ENCODE data around the gene TMEM33. TPM values are rescaled to one million over a fixed set of nuclear protein-coding genes. Genes with fewer than 3 reads are reported as not detected.
"Not testable (repeated sequence)": the region's sequence is repeated elsewhere in the genome, so short reads cannot be mapped to it uniquely, and the experiment has no call there.

Gene TMEM33
- total and polyA plus RNA-seq, 3 donors from 2014 or later, result 26.6 to 47.0 (median 42.1) TPM

DNA sequence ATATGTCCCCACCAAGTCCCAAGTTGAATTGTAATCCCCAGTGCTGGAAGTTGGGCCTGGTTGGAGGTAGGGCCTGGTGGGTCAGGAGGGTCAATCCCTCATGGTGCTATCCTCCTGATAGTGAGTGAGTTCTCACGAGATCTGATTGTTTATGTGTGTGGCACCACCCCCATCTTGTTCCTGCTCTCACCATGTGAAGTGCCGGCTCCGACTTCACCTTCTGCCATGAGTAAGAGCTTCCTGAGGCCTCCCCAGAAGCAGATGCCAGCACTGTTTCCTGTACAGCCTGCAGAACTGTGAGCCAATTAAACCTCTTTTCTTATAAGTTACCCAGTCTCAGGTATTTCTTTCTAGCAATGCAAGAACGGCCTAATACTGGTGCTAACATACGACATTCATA is 22.7 kb upstream of the TMEM33 start:
- DNase-seq, result no peak
- 83 to 85% methylated on average over 5 of the region's 5 CpGs for WGBS, 2 donors
- H3K4me1 ChIP-seq, result no peaks in the 10 kb centered on the region
- H3K9me3 ChIP-seq, result no peaks in the 10 kb centered on the region
- no peak overlapping the region for H3K27ac ChIP-seq
- H3K4me3 ChIP-seq, result no peak overlapping the region
- no peaks in the 10 kb centered on the region for H3K36me3 ChIP-seq (ENCODE audit: low read depth, missing control alignments)
- TF ChIP-seq, protein P1, sequence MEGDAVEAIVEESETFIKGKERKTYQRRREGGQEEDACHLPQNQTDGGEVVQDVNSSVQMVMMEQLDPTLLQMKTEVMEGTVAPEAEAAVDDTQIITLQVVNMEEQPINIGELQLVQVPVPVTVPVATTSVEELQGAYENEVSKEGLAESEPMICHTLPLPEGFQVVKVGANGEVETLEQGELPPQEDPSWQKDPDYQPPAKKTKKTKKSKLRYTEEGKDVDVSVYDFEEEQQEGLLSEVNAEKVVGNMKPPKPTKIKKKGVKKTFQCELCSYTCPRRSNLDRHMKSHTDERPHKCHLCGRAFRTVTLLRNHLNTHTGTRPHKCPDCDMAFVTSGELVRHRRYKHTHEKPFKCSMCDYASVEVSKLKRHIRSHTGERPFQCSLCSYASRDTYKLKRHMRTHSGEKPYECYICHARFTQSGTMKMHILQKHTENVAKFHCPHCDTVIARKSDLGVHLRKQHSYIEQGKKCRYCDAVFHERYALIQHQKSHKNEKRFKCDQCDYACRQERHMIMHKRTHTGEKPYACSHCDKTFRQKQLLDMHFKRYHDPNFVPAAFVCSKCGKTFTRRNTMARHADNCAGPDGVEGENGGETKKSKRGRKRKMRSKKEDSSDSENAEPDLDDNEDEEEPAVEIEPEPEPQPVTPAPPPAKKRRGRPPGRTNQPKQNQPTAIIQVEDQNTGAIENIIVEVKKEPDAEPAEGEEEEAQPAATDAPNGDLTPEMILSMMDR (IDR thresholded peaks at IDR 0.05), result no peak
- TF ChIP-seq POLR2A (IDR thresholded peaks at IDR 0.05), result no peak
- intact Hi-C loops (cut with DNase I; ENCODE audit: low total_unique reads), result no loop called here
- no peaks in the 10 kb centered on the region for H3K27me3 ChIP-seq

DNA sequence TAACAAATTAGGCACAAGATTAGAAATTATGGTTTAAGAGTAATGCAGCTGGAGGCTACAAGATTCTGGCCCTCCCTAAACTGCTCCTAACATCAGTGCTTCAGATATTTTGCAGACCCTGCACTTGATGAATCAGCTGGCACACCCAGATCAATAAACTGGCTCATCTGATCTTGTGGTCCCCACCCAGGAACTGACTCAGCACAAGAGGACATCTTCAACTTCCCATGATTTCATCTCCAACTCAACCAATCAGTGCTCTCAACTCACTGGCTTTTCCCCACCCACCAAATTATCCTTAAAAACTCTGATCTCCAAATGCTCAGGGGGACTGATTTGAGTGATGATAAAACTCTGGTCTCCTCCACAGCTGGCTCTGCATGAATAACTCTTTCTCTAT is 21.7 kb upstream of the TMEM33 start:
- no peaks in the 10 kb centered on the region for H3K27me3 ChIP-seq
- TF ChIP-seq, protein P1 (IDR thresholded peaks at IDR 0.05), result no peak
- TF ChIP-seq POLR2A (IDR thresholded peaks at IDR 0.05), result no peak

DNA sequence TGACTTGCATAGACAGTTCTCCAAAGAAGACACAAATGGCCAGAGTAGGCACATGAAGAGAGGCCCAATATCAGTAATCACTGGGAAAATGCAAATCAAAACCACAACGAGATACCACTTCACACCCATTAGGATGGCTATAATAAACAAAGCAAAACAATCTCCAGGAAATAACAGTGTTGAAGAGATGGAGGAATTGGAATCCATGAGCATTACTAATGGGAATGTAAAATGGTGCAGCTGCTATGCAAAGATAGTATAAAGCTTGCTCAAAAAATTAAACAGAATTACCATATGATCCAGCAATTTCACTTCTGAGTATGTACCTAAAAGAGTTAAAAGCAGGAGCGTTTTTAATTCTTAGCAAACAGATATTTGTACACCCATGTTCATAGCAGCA is 17.0 kb upstream of the TMEM33 start:
- intact Hi-C loops (cut with DNase I; ENCODE audit: low total_unique reads), result no loop called here
- no peak overlapping the region for H3K4me3 ChIP-seq
- no peaks in the 10 kb centered on the region for H3K36me3 ChIP-seq (ENCODE audit: low read depth, missing control alignments)
- no peak overlapping the region for H3K27ac ChIP-seq
- H3K27me3 ChIP-seq, result no peaks in the 10 kb centered on the region
- H3K4me1 ChIP-seq, result no peaks in the 10 kb centered on the region
- no peak for DNase-seq
- TF ChIP-seq, protein P1 (IDR thresholded peaks at IDR 0.05), result no peak
- 75 to 76% methylated on average over 2 of the region's 2 CpGs for WGBS, 2 donors
- no peaks in the 10 kb centered on the region for H3K9me3 ChIP-seq

More for the DNA sequence above, 21.7 kb upstream of the TMEM33 start:
- no peak overlapping the region for H3K27ac ChIP-seq
- no peak overlapping the region for H3K4me3 ChIP-seq
- no peaks in the 10 kb centered on the region for H3K4me1 ChIP-seq
- H3K36me3 ChIP-seq (ENCODE audit: low read depth, missing control alignments), result no peaks in the 10 kb centered on the region
- intact Hi-C loops (cut with DNase I; ENCODE audit: low total_unique reads), result no loop called here
- no peak for DNase-seq
- no peaks in the 10 kb centered on the region for H3K9me3 ChIP-seq

DNA sequence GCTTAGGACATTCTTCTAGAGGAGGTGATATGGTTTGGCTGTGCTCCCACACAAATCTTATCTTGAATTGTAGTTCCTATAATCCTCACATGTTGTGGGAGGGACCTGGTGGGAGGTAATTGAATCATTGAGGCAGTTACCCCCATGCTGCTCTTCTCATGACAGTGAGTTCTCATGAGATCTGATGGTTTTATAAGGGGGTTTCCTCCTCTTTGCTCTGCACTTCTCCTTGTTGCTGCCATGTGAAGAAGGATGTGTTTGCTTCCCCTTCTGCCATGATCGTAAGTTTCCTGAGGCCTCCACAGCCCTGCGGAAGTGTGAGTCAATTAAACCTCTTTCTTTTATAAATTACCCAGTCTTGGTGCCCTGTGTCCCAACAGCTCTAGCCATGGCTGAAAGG is 14.8 kb upstream of the TMEM33 start:
- H3K4me1 ChIP-seq; H3K36me3 ChIP-seq (ENCODE audit: low read depth, missing control alignments); H3K27me3 ChIP-seq; intact Hi-C loops (cut with DNase I; ENCODE audit: low total_unique reads); H3K9me3 ChIP-seq; DNase-seq; H3K27ac ChIP-seq; H3K4me3 ChIP-seq: not testable (repeated sequence)
- 88 to 95% methylated on average over 2 of the region's 2 CpGs for WGBS, 2 donors

DNA sequence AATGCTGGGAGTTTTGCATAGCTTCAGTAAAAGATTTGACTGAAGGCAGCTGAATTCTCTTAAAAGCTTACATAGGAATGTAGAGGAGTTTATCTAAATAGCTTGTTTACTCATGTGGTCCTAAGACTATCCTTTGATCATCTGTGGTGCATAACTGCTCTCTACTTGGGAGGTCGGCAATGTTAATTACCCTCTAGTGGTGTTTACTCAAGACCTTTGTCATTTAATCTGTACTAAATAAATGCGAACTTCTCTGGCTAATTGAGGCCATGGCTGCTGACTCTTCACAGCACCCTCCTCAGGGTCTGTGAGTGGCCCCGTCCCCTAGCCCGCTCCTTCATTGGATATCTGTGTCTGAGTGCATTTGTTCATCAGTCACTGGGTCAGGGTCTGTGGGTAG is 13.8 kb upstream of the TMEM33 start:
- WGBS, 2 donors, result 68 to 70% methylated on average over 4 of the region's 4 CpGs
- DNase-seq, result no peak
- no peaks in the 10 kb centered on the region for H3K36me3 ChIP-seq (ENCODE audit: low read depth, missing control alignments)
- H3K27ac ChIP-seq, result no peak overlapping the region
- TF ChIP-seq, protein P1 (IDR thresholded peaks at IDR 0.05), result no peak
- TF ChIP-seq POLR2A (IDR thresholded peaks at IDR 0.05), result no peak
- H3K4me1 ChIP-seq, result no peaks in the 10 kb centered on the region
- intact Hi-C loops (cut with DNase I; ENCODE audit: low total_unique reads), result no loop called here
- no peak overlapping the region for H3K4me3 ChIP-seq
- no peaks in the 10 kb centered on the region for H3K27me3 ChIP-seq
- H3K9me3 ChIP-seq, result no peaks in the 10 kb centered on the region
